Kidney (tissue), 14 donors: ENCODE results near the gene TPO. TPM values are rescaled to one million over a fixed set of nuclear protein-coding genes. Genes with fewer than 3 reads are reported as not detected.

Source experiments
- DNase-seq, 5 donors: peaks; one replicate each; pipeline ENCODE4 v3.0.0-alpha.2; 2013 to 2020
- FAIRE-seq: peaks from 2 replicates; lab custom pipeline; 2012; peaks lifted over from hg19 to GRCh38; lab: Jason Lieb, UNC
- H3K27ac ChIP-seq, 2 donors: one replicate each; pipeline ENCODE4 v1.7.0; 2013; ENCODE audit warnings: low read depth in 2 of 2, low read length in 2 of 2, inconsistent platforms in 1 of 2
- H3K27me3 ChIP-seq: one replicate; pipeline ENCODE4 v1.7.1; 2013; ENCODE audit warnings: low read length, inconsistent platforms; ENCODE audit not compliant: control insufficient read depth, insufficient read depth
- H3K36me3 ChIP-seq, 3 donors: one replicate each; pipeline versions ENCODE4 v1.7.0 to v1.7.1; 2013; ENCODE audit warnings: low read length in 3 of 3, control low read depth in 1 of 3, inconsistent platforms in 1 of 3; ENCODE audit not compliant: insufficient read depth in 3 of 3, control insufficient read depth in 2 of 3
- H3K4me1 ChIP-seq, 3 donors: one replicate each; pipeline versions ENCODE4 v1.7.0 to v1.7.1; 2013; ENCODE audit warnings: low read length in 3 of 3, inconsistent platforms in 1 of 3, low read depth in 1 of 3; ENCODE audit not compliant: control insufficient read depth in 2 of 3, insufficient read depth in 2 of 3
- H3K4me3 ChIP-seq, 3 donors: one replicate each; pipeline versions ENCODE4 v1.7.0 to v1.8.1; 2013; ENCODE audit warnings: low read length in 3 of 3, control low read depth in 1 of 3, inconsistent platforms in 1 of 3
- H3K9ac ChIP-seq, 3 donors: one replicate each; pipeline versions ENCODE4 v1.7.0 to v1.7.1; 2013; ENCODE audit warnings: low read length in 3 of 3, control low read depth in 1 of 3, inconsistent platforms in 1 of 3
- H3K9me3 ChIP-seq, 3 donors: one replicate each; pipeline versions ENCODE4 v1.7.0 to v1.7.1; 2013; ENCODE audit warnings: low read length in 3 of 3, control low read depth in 1 of 3, inconsistent platforms in 1 of 3; ENCODE audit not compliant: control insufficient read depth in 2 of 3, insufficient read depth in 1 of 3
- CTCF ChIP-seq: IDR thresholded peaks from 3 replicates; pipeline ENCODE4 v1.5.1; 2012; ENCODE audit warnings: mild to moderate bottlenecking, moderate library complexity, borderline replicate concordance; ENCODE audit not compliant: insufficient read depth; ENCODE audit errors: extremely low read depth
- intact Hi-C: fragments of 100-400 bp; cut with DNase I; formaldehyde crosslinking; loops from one replicate; pipeline ENCODE4 v1.11.1; 2022
- polyA plus RNA-seq: library from polyadenylated mRNA; stranded (reverse); fragments of 350-450 nt; fragmentation: Illumina TruSeq; extraction: RNeasy Lipid Tissue Mini Kit (QIAGEN cat#74804); gene quantifications from one replicate; pipeline ENCODE4 v1.2.3, GENCODE V29; 2014; ENCODE audit warnings: low read depth, low replicate concordance; ENCODE audit not compliant: insufficient read depth
- total RNA-seq: library from RNA; stranded (reverse); fragmentation: NEBNext Ultra II Directional; extraction: Animal tissue kit (Norgen Biotek cat#: 25700); gene quantifications from one replicate; pipeline ENCODE4 v1.2.1, GENCODE V29; 2021
- donor health status: control.
- donor health status: control.
- donor health status: control.
- donor health status: control.
- donor health status: control.
- donor health status: DM: yes; HTN: yes; CAD: no.
- donor health status: Normal renal cell carcinoma (clear cell type).

The TPO gene
- total and polyA plus RNA-seq, 2 donors from 2014 or later: not detected

GRCh38 chr2:1548910-1549673 is 135.8 kb downstream of the TPO start:
- intact Hi-C loops: no loop called here

GRCh38 chr2:1550076-1550475 is 136.8 kb downstream of the TPO start:
- no peaks in the 10 kb centered on the region for H3K9me3 ChIP-seq
- FAIRE-seq (no peak), DNase-seq (peak in 1 of 5 donors; percentile 55)
- no peak overlapping the region for H3K9ac ChIP-seq
- H3K36me3 ChIP-seq: no peaks in the 10 kb centered on the region
- no peaks in the 10 kb centered on the region for H3K27me3 ChIP-seq
- no peak overlapping the region for H3K27ac ChIP-seq
- H3K4me1 ChIP-seq: peaks cover 4 to 10% (median 4%) of the 10 kb centered on the region in 3 donors
- no peak for TF ChIP-seq CTCF
- H3K4me3 ChIP-seq: no peak overlapping the region
- intact Hi-C loops: no loop called here

More at GRCh38 chr2:1548910-1549673, 135.8 kb downstream of the TPO start:
- no peaks in the 10 kb centered on the region for H3K9me3 ChIP-seq
- DNase-seq (peak in 1 of 5 donors; percentile 53), FAIRE-seq (no peak)
- H3K36me3 ChIP-seq: no peaks in the 10 kb centered on the region
- no peak overlapping the region for H3K4me3 ChIP-seq
- no peaks in the 10 kb centered on the region for H3K27me3 ChIP-seq
- peaks cover under 1 to 6% (median 4%) of the 10 kb centered on the region in 3 donors for H3K4me1 ChIP-seq
- no peak overlapping the region for H3K27ac ChIP-seq
- H3K9ac ChIP-seq: no peak overlapping the region
- no peak for TF ChIP-seq CTCF

- no peak overlapping the region for H3K9ac ChIP-seq
- DNase-seq (peak; percentile 71 to 83 (median 72)), FAIRE-seq (no peak)
- H3K27ac ChIP-seq: no peak overlapping the region
- no peaks in the 10 kb centered on the region for H3K9me3 ChIP-seq
- TF ChIP-seq CTCF: peak; percentile 89
- no peaks in the 10 kb centered on the region for H3K36me3 ChIP-seq
- no peak overlapping the region for H3K4me3 ChIP-seq
- H3K27me3 ChIP-seq: no peaks in the 10 kb centered on the region
- intact Hi-C loops: no loop called here
- H3K4me1 ChIP-seq: peaks cover 4 to 10% (median 4%) of the 10 kb centered on the region in 3 donors
Measured at GRCh38 chr2:1550658-1551316, 137.5 kb downstream of the TPO start.
